IPS-18c (cell line): ENCODE measurements around the gene ERCC1.

Experiments used
- H3K4me3 ChIP-seq: 2 replicates; pipeline ENCODE4 v1.7.0; 2013; ENCODE audit warnings: low read depth, mild to moderate bottlenecking, low read length, moderate library complexity; ENCODE audit not compliant: insufficient read depth
- H3K9me3 ChIP-seq: one replicate; pipeline ENCODE4 v1.6.1; 2013; ENCODE audit warnings: mild to moderate bottlenecking, low read length, moderate library complexity; ENCODE audit not compliant: control insufficient read depth, insufficient read depth

The ERCC1 gene

GRCh38 chr19:45462174-45462573 lies 38.5 kb upstream of the ERCC1 start:
- no peak overlapping the region for H3K4me3 ChIP-seq
- H3K9me3 ChIP-seq = no peaks in the 10 kb centered on the region

GRCh38 chr19:45460807-45461347 lies 37.2 kb upstream of the ERCC1 start:
- H3K4me3 ChIP-seq = no peak overlapping the region
- H3K9me3 ChIP-seq = no peaks in the 10 kb centered on the region

- Histone ChIP-seq H3K4me3 (no peak overlapping the region), H3K9me3 (no peaks in the 10 kb centered on the region)
Observed at GRCh38 chr19:45457776-45458175, 34.1 kb upstream of the ERCC1 start.

GRCh38 chr19:45456500-45456815 lies 32.7 kb upstream of the ERCC1 start:
- Histone ChIP-seq H3K4me3 (no peak overlapping the region), H3K9me3 (no peaks in the 10 kb centered on the region)

- no peak overlapping the region for H3K4me3 ChIP-seq
Observed at GRCh38 chr19:45455707-45456499, 32.2 kb upstream of the ERCC1 start.

GRCh38 chr19:45451850-45452387 lies 28.2 kb upstream of the ERCC1 start:
- Histone ChIP-seq H3K9me3 (no peaks in the 10 kb centered on the region), H3K4me3 (no peak overlapping the region)

More at GRCh38 chr19:45455707-45456499, 32.2 kb upstream of the ERCC1 start:
- H3K9me3 ChIP-seq = no peaks in the 10 kb centered on the region

GRCh38 chr19:45451131-45451849 lies 27.6 kb upstream of the ERCC1 start:
- Histone ChIP-seq H3K9me3 (no peaks in the 10 kb centered on the region), H3K4me3 (peak overlapping the region; percentile 59)

- Histone ChIP-seq H3K9me3 (no peaks in the 10 kb centered on the region), H3K4me3 (peak overlapping the region; percentile 49; the same call in 1 of the 2 replicates)
Observed at GRCh38 chr19:45450012-45450333, 26.3 kb upstream of the ERCC1 start.

GRCh38 chr19:45448887-45449299 lies 25.2 kb upstream of the ERCC1 start:
- Histone ChIP-seq H3K4me3 (no peak overlapping the region), H3K9me3 (no peaks in the 10 kb centered on the region)

GRCh38 chr19:45448425-45448756 lies 24.7 kb upstream of the ERCC1 start:
- H3K4me3 ChIP-seq = no peak overlapping the region
- no peaks in the 10 kb centered on the region for H3K9me3 ChIP-seq

GRCh38 chr19:45446944-45447343 lies 23.2 kb upstream of the ERCC1 start:
- no peaks in the 10 kb centered on the region for H3K9me3 ChIP-seq
- no peak overlapping the region for H3K4me3 ChIP-seq

- Histone ChIP-seq H3K4me3 (no peak overlapping the region), H3K9me3 (no peaks in the 10 kb centered on the region)
Observed at GRCh38 chr19:45446295-45446694, 22.6 kb upstream of the ERCC1 start.

GRCh38 chr19:45445139-45445538 lies 21.4 kb upstream of the ERCC1 start:
- no peak overlapping the region for H3K4me3 ChIP-seq

GRCh38 chr19:45444318-45445041 lies 20.8 kb upstream of the ERCC1 start:
- peaks cover 2% of the 10 kb centered on the region for H3K9me3 ChIP-seq
- peak overlapping the region; percentile 59 for H3K4me3 ChIP-seq

More at GRCh38 chr19:45445139-45445538, 21.4 kb upstream of the ERCC1 start:
- H3K9me3 ChIP-seq = peaks cover 2% of the 10 kb centered on the region

GRCh38 chr19:45443462-45444317 lies 20.0 kb upstream of the ERCC1 start:
- Histone ChIP-seq H3K9me3 (peaks cover 5% of the 10 kb centered on the region), H3K4me3 (peak overlapping the region; percentile 56)

- Histone ChIP-seq H3K4me3 (peak overlapping the region; percentile 56; the same call in 1 of the 2 replicates), H3K9me3 (peaks cover 5% of the 10 kb centered on the region)
Observed at GRCh38 chr19:45442778-45443461, 19.2 kb upstream of the ERCC1 start.
